Urinary bladder (tissue), 4 donors: Measurements from ENCODE around the gene TXNDC5. TPM values are rescaled to one million over a fixed set of nuclear protein-coding genes. Genes with fewer than 3 reads are reported as not detected.
A peak's percentile ranks its signal among the peaks of the same experiment; 100 is the strongest.

Source experiments
- DNase-seq: peaks from one replicate; pipeline ENCODE4 v3.0.0-alpha.2; 2015; ENCODE audit errors: extremely low spot score
- H3K27ac ChIP-seq: one replicate; pipeline ENCODE4 v1.5.1; 2013; ENCODE audit warnings: low read depth, mild to moderate bottlenecking, moderate library complexity
- H3K36me3 ChIP-seq: one replicate; pipeline ENCODE4 v1.6.1; 2013; ENCODE audit warnings: mild to moderate bottlenecking, moderate library complexity; ENCODE audit not compliant: insufficient read depth
- H3K4me1 ChIP-seq: one replicate; pipeline ENCODE4 v1.6.1; 2013; ENCODE audit warnings: mild to moderate bottlenecking, moderate library complexity; ENCODE audit not compliant: insufficient read depth
- H3K4me3 ChIP-seq: one replicate; pipeline ENCODE4 v1.5.1; 2013; ENCODE audit warnings: low read depth, low read length
- WGBS: extraction: QIAGEN DNeasy Blood & Tissue Kit; methylation state at CpG from one replicate; pipeline ENCODE4 v1.1.7; 2013; 5-methylcytosine and 5-hydroxymethylcytosine counted together
- polyA plus RNA-seq: library from polyadenylated mRNA; stranded (reverse); fragments of 200-250 nt; gene quantifications from one replicate; pipeline ENCODE4 v1.2.3, GENCODE V29; 2013
- total RNA-seq: library from RNA; depleted of rRNA; stranded (reverse); fragments of >200 nt; gene quantifications from one replicate; pipeline ENCODE4 v1.2.3, GENCODE V29; 2014
- donor health status: healthy with polysubstance abuse.
- donor health status: healthy.

TXNDC5 gene
- total and polyA plus RNA-seq, 2 donors: 76.5 to 235 TPM

- Histone ChIP-seq H3K36me3 (no peaks in the 10 kb centered on the region), H3K27ac (no peak overlapping the region), H3K4me1 (no peaks in the 10 kb centered on the region), H3K4me3 (no peak overlapping the region)
- no peak for DNase-seq
- WGBS: 58% methylated on average over 5 of the region's 5 CpGs
Measured at GRCh38 chr6:7921632-7922092, 11.1 kb upstream of the TXNDC5 start.

GRCh38 chr6:7921046-7921445 is 10.5 kb upstream of the TXNDC5 start:
- 80% methylated on average over 4 of the region's 4 CpGs for WGBS
- DNase-seq: no peak
- no peaks in the 10 kb centered on the region for H3K4me1 ChIP-seq
- no peaks in the 10 kb centered on the region for H3K36me3 ChIP-seq
- no peak overlapping the region for H3K27ac ChIP-seq
- H3K4me3 ChIP-seq: no peak overlapping the region

- 78% methylated on average over 2 of the region's 2 CpGs for whole genome bisulfite sequencing
- H3K36me3 ChIP-seq: no peaks in the 10 kb centered on the region
- H3K27ac ChIP-seq: no peak overlapping the region
- no peaks in the 10 kb centered on the region for H3K4me1 ChIP-seq
- no peak for DNase-seq
- H3K4me3 ChIP-seq: no peak overlapping the region
Measured at GRCh38 chr6:7920425-7920824, 9.8 kb upstream of the TXNDC5 start.

DNA sequence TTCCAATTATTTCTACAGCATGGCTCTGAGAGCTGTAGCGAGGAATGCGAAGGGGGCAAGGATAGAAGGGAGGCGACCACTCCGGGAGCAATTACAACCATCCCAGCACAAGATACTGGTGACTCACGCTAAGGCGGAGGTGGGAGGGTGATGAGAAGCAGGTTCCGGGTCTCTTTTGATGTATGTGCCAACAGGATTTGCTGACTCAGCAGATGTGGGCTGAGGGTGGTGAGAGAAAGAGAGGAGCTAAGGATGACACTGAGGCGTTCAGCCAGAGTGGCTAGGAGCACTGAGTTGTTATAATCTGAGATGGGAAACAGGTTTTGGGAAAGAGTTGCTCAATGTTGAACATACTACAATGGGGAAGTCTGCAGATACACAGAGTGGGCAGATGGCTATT is 9.3 kb upstream of the TXNDC5 start:
- H3K36me3 ChIP-seq: no peaks in the 10 kb centered on the region
- H3K4me3 ChIP-seq: no peak overlapping the region
- no peaks in the 10 kb centered on the region for H3K4me1 ChIP-seq
- H3K27ac ChIP-seq: no peak overlapping the region
- WGBS: 57% methylated on average over 8 of the region's 8 CpGs
- DNase-seq: no peak

- no peaks in the 10 kb centered on the region for H3K36me3 ChIP-seq
- H3K4me1 ChIP-seq: no peaks in the 10 kb centered on the region
- 92% methylated on average over 4 of the region's 4 CpGs for WGBS
- no peak for DNase-seq
- H3K27ac ChIP-seq: no peak overlapping the region
- no peak overlapping the region for H3K4me3 ChIP-seq
Measured at GRCh38 chr6:7918403-7918802, 7.8 kb upstream of the TXNDC5 start.

GRCh38 chr6:7917729-7918128 is 7.1 kb upstream of the TXNDC5 start:
- Histone ChIP-seq H3K36me3 (no peaks in the 10 kb centered on the region), H3K27ac (no peak overlapping the region), H3K4me1 (no peaks in the 10 kb centered on the region), H3K4me3 (no peak overlapping the region)
- WGBS: 90% methylated on average over 5 of the region's 5 CpGs
- no peak for DNase-seq

DNA sequence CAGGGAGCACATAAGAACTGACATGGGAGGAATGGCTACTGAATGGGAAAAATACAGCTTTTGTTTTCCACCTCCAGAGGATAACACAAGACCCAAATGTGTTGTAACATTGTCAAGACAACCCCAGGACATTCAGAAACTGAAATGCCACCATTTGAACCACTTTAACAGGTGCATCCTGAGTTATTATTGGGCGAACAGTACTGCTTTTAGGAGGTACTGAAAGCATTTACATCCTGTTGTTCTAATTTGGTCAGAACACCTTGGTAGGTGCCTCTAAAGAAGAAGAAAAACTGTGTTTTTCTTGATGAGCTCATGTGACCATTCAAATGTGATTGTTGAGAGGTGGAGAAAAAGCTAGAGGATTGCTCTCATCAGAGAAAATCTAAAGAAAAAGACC is 6.4 kb upstream of the TXNDC5 start:
- H3K27ac ChIP-seq: no peak overlapping the region
- H3K4me1 ChIP-seq: no peaks in the 10 kb centered on the region
- 83% methylated on average over 1 of the region's 1 CpG for WGBS
- no peak overlapping the region for H3K4me3 ChIP-seq
- H3K36me3 ChIP-seq: no peaks in the 10 kb centered on the region
- no peak for DNase-seq

DNA sequence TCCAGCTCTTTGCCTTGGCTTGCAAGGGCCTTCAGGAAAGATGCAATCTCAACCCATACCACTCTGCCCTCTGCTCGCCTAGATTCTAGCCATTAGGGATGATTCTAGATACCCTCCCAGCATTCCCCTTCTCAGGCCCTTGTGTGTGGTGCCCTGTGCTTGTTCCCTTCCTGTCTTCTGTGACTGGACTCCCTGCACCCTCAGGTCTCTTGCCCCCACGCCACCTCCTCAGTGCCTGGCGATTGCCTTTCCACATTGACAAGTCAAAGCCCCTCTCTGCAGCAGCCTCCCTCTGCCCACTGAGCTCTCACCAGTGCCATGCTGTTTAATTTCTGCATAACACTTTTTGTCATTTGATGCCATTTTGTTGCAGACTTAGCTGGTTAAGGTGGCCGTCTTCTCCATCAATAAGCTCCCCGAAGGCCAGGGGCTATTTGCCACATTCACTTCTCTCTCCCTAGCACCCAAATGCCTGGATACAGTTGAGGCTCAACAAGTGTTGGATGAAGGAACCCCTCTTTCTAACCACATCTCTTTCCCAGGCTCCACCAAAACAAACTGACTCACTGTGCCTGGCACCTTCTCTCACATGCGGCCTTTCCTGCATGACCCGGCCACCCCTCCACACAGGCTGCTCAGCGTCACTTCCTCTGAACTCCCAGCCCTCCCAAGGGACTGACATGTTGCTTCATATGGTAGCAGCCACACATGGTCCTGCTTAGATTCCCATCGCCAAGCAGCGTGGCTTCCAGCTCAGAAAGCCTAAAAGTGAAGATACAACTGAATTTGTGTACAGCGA is 4.6 kb upstream of the TXNDC5 start:
- no peak overlapping the region for H3K4me3 ChIP-seq
- H3K36me3 ChIP-seq: no peaks in the 10 kb centered on the region
- 90% methylated on average over 11 of the region's 11 CpGs for WGBS
- H3K27ac ChIP-seq: no peak overlapping the region
- no peaks in the 10 kb centered on the region for H3K4me1 ChIP-seq
- DNase-seq: no peak

GRCh38 chr6:7914311-7914710 is 3.7 kb upstream of the TXNDC5 start:
- Histone ChIP-seq H3K4me1 (no peaks in the 10 kb centered on the region), H3K36me3 (no peaks in the 10 kb centered on the region), H3K4me3 (no peak overlapping the region), H3K27ac (no peak overlapping the region)
- DNase-seq: no peak
- 82% methylated on average over 5 of the region's 5 CpGs for WGBS

GRCh38 chr6:7912736-7913517 is 2.3 kb upstream of the TXNDC5 start:
- WGBS: 67% methylated on average over 8 of the region's 8 CpGs
- Histone ChIP-seq H3K4me1 (no peaks in the 10 kb centered on the region), H3K36me3 (no peaks in the 10 kb centered on the region), H3K4me3 (no peak overlapping the region), H3K27ac (no peak overlapping the region)
- DNase-seq: no peak

DNA sequence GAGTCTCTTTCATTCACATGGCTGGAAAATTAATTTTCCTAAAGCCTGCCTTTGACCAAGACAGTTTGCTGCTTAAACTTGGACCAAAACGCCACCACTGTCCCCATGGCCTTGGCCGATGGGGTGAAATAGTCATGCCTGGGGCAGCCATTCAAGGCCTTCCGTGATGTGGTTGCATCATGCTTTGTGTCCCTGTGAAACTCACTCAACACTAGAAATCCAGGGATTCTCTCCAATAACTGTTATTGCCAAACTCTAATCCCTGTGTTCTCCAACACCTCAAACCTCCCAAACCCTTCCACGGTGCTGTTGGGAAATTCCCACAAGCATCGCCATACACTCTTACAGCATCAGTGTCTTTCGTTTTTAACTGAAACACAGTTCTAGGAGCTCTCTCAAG is 1.4 kb upstream of the TXNDC5 start:
- Histone ChIP-seq H3K27ac (no peak overlapping the region), H3K36me3 (no peaks in the 10 kb centered on the region), H3K4me1 (no peaks in the 10 kb centered on the region), H3K4me3 (no peak overlapping the region)
- DNase-seq: no peak
- WGBS: 81% methylated on average over 6 of the region's 6 CpGs

- WGBS: 87% methylated on average over 11 of the region's 11 CpGs
- no peak overlapping the region for H3K27ac ChIP-seq
- no peak overlapping the region for H3K4me3 ChIP-seq
- no peaks in the 10 kb centered on the region for H3K4me1 ChIP-seq
- no peak for DNase-seq
- H3K36me3 ChIP-seq: no peaks in the 10 kb centered on the region
Measured at GRCh38 chr6:7911345-7911725, 747 bp upstream of the TXNDC5 start.

DNA sequence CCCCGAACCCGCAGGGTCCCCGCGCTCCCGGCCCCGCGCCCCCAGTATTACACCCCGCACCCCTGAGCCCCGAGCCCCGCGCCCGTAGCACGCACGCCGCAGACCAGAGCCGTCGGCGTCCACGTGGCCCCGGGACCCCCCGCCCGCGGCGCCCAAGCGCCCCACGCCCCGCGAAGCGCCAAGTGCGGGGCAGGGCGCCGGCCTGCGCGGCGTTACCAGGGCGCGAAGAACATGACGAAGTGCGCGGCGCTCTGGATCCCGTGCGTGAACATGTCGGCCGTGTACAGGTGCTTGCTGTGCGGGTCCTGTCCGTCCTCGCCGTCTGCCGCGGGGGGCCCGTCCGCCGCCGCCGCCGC is 312 bp downstream of the TXNDC5 start:
- Histone ChIP-seq H3K4me3 (peak overlapping the region; percentile 98), H3K27ac (no peak overlapping the region), H3K4me1 (no peaks in the 10 kb centered on the region), H3K36me3 (no peaks in the 10 kb centered on the region)
- under 1% methylated on average over 57 of the region's 57 CpGs for WGBS
- DNase-seq: no peak
